ENCODE measurements around the gene MYOM1. TPM values are rescaled to one million over a fixed set of nuclear protein-coding genes. Genes with fewer than 3 reads are reported as not detected.
"Not testable (repeated sequence)": the region's sequence is repeated elsewhere in the genome, so short reads cannot be mapped to it uniquely, and the experiment has no call there.

Gene MYOM1
- total RNA-seq, 1 donor from 2014 or later, result 662 TPM

DNA sequence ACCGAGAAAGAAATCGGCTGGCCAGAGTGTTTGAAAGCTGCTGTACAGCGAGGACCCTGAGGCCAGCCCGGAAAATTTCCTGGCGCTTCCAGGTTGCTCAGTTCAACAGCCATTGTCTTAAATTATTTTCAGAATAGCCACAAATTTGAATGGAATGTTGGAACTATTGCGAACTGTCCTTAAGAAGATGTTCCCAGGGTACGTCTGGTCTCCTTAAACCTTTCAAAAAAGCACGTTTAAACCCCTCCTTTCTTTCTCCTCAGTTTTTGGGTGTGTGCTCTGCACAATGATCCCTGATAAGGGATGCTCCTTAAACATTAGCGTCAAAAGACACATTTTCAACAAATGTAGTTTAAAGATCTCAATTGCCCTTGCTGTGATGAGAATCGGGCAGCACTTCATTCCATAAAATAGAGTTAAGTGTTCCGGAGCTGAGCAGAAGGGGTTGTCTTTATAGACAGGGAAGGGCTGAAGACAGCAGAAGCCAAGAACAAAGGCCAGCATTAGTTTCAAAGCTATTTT is 192.3 kb downstream of the MYOM1 start:
- no peak for DNase-seq

DNA sequence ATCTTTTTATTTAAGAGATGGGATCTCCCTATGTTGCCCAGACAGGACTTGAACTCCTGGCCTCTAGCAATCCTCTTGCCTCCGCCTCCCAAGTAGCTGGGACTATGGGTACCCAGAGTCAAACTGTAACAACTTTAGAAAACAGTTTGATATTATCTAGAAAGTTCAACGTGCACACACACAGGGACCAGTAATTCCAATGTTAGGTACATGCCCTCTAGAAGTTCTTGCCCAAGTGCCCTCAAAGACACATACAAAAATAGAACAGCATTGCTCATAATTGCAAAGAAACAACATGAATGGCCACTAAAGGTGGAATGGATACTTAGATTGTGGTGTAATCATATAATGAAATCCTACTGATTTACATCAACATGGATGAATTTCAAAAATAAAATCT is 194.2 kb downstream of the MYOM1 start:
- DNase-seq, result no peak

DNA sequence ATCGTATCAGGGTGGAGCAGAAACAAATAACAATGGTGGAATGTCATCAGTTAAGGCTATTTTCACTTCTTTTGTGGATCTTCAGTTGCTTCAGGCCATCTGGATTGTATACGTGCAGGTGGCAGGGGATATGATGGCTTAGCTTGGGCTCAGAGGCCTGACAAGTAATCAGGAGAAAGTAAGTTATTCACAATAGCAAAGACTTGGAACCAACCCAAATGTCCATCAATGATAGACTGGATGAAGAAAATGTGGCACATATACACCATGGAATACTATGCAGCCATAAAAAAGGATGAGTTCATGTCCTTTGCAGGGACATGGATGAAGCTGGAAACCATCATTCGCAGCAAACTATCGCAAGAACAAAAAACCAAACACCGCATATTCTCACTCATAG is 196.2 kb downstream of the MYOM1 start:
- DNase-seq, result not testable (repeated sequence)

Small RNA genes lying within 50 kb of the gene (small RNA-seq; reads per million reads assigned to genes)
- gene RF00156 (ENCODE audit: low replicate concordance) (not detected), gene RNU7-25P (ENCODE audit: low replicate concordance) (not detected)

Other genes starting within 250 kb of the MYOM1 start
- 22.4 TPM for gene LPIN2, start 206.8 kb downstream of the MYOM1 start, total RNA-seq
- gene MYL12A, start 27.8 kb upstream of the MYOM1 start, total RNA-seq, result 661 TPM
- gene MYL12B, start 42.2 kb upstream of the MYOM1 start, total RNA-seq, result 155 TPM
- gene TGIF1, start 230.2 kb upstream of the MYOM1 start, total RNA-seq, result 43.5 TPM